GM21576 (cell line): ENCODE measurements around the gene KCNQ2.

Source experiments
- ATAC-seq: cut with Tn5 transposase; IDR thresholded peaks from one replicate; pipeline ENCODE4 v1.9.1; 2021; ENCODE audit warnings: mild to moderate bottlenecking, moderate library complexity; ENCODE audit not compliant: unreplicated experiment

Gene KCNQ2

GRCh38 chr20:63405102-63405730, 67.2 kb downstream of the KCNQ2 start:
- ATAC-seq: no peak

- ATAC-seq: no peak
Measured at GRCh38 chr20:63404129-63405085, 68.0 kb downstream of the KCNQ2 start.

- no peak for ATAC-seq
Measured at GRCh38 chr20:63403403-63404105, 68.9 kb downstream of the KCNQ2 start.

- ATAC-seq: no peak
Measured at GRCh38 chr20:63402860-63403220, 69.6 kb downstream of the KCNQ2 start.

GRCh38 chr20:63402181-63402859, 70.1 kb downstream of the KCNQ2 start:
- ATAC-seq: no peak

GRCh38 chr20:63401384-63402110, 70.9 kb downstream of the KCNQ2 start:
- ATAC-seq: no peak

- ATAC-seq: no peak
Measured at GRCh38 chr20:63400486-63401210, 71.8 kb downstream of the KCNQ2 start.

- no peak for ATAC-seq
Measured at GRCh38 chr20:63399596-63400375, 72.7 kb downstream of the KCNQ2 start.

- no peak for ATAC-seq
Measured at GRCh38 chr20:63398744-63399514, 73.5 kb downstream of the KCNQ2 start.

GRCh38 chr20:63397946-63398450, 74.5 kb downstream of the KCNQ2 start:
- no peak for ATAC-seq

- no peak for ATAC-seq
Measured at GRCh38 chr20:63397155-63397843, 75.2 kb downstream of the KCNQ2 start.

GRCh38 chr20:63396300-63396699, 76.2 kb downstream of the KCNQ2 start:
- ATAC-seq: no peak

GRCh38 chr20:63395723-63396122, 76.7 kb downstream of the KCNQ2 start:
- no peak for ATAC-seq

GRCh38 chr20:63394920-63395455, 77.5 kb downstream of the KCNQ2 start:
- ATAC-seq: no peak

- ATAC-seq: no peak
Measured at GRCh38 chr20:63394069-63394919, 78.2 kb downstream of the KCNQ2 start.

- ATAC-seq: no peak
Measured at GRCh38 chr20:63393566-63393965, 78.9 kb downstream of the KCNQ2 start.
